H9 (cell line): ENCODE data around the gene MPZL1. TPM values are rescaled to one million over a fixed set of nuclear protein-coding genes. Genes with fewer than 3 reads are reported as not detected.

Source experiments
- DNase-seq: peaks from one replicate; pipeline ENCODE4 v3.0.0-alpha.2; 2017
- H2AFZ ChIP-seq: one replicate; pipeline ENCODE4 v1.6.1; 2013; ENCODE audit warnings: mild to moderate bottlenecking, low read length, control low read depth, moderate library complexity
- H2AK5ac ChIP-seq: 2 replicates; pipeline ENCODE4 v1.6.1; 2013; ENCODE audit warnings: low read length, control low read depth, mixed read lengths; ENCODE audit not compliant: insufficient read length
- H2BK120ac ChIP-seq: one replicate; pipeline ENCODE4 v1.6.1; 2013; ENCODE audit warnings: low read depth, mild to moderate bottlenecking, low read length, control low read depth, inconsistent platforms; ENCODE audit not compliant: poor library complexity, severe bottlenecking
- H2BK12ac ChIP-seq: 2 replicates; pipeline ENCODE4 v1.6.1; 2013; ENCODE audit warnings: low read length, control low read depth, mixed read lengths, low read depth; ENCODE audit not compliant: insufficient read length
- H2BK15ac ChIP-seq: 2 replicates; pipeline ENCODE4 v1.6.1; 2013; ENCODE audit warnings: low read depth, low read length, control low read depth
- H2BK20ac ChIP-seq: one replicate; pipeline ENCODE4 v1.6.1; 2013; ENCODE audit warnings: low read depth, mild to moderate bottlenecking, low read length, control low read depth, inconsistent platforms; ENCODE audit not compliant: poor library complexity, severe bottlenecking
- H2BK5ac ChIP-seq: 2 replicates; pipeline ENCODE4 v1.6.1; 2013; ENCODE audit warnings: low read length, control low read depth, mixed read lengths; ENCODE audit not compliant: insufficient read length
- H3K14ac ChIP-seq: 2 replicates; pipeline ENCODE4 v1.6.1; 2013; ENCODE audit warnings: low read length, control low read depth; ENCODE audit not compliant: insufficient read depth
- H3K18ac ChIP-seq: 2 replicates; pipeline ENCODE4 v1.6.1; 2013; ENCODE audit warnings: low read depth, mild to moderate bottlenecking, mixed read lengths, low read length, control low read depth; ENCODE audit not compliant: insufficient read length
- H3K23ac ChIP-seq: 2 replicates; pipeline ENCODE4 v1.6.1; 2013; ENCODE audit warnings: low read length, control low read depth, mixed read lengths, low read depth; ENCODE audit not compliant: insufficient read length
- H3K23me2 ChIP-seq: 2 replicates; pipeline ENCODE4 v1.6.1; 2013; ENCODE audit warnings: low read depth, mild to moderate bottlenecking, mixed read lengths, low read length, control low read depth; ENCODE audit not compliant: insufficient read length, poor library complexity, severe bottlenecking
- H3K27ac ChIP-seq: 2 replicates; pipeline ENCODE4 v1.5.1; 2013; ENCODE audit warnings: low read length, control low read depth, mixed read lengths, low read depth; ENCODE audit not compliant: insufficient read length
- H3K27me3 ChIP-seq: 2 replicates; pipeline ENCODE4 v1.6.1; 2013; ENCODE audit warnings: low read length, control low read depth, inconsistent platforms; ENCODE audit not compliant: insufficient read depth
- H3K4ac ChIP-seq: 2 replicates; pipeline ENCODE4 v1.6.1; 2013; ENCODE audit warnings: low read depth, mild to moderate bottlenecking, control low read depth, inconsistent platforms, low read length, moderate library complexity
- H3K4me1 ChIP-seq: 2 replicates; pipeline ENCODE4 v1.6.1; 2013; ENCODE audit warnings: low read length, control low read depth, inconsistent platforms; ENCODE audit not compliant: insufficient read depth
- H3K4me2 ChIP-seq: 2 replicates; pipeline ENCODE4 v1.6.1; 2013; ENCODE audit warnings: low read length, control low read depth, mixed read lengths; ENCODE audit not compliant: insufficient read length, insufficient read depth
- H3K56ac ChIP-seq: 2 replicates; pipeline ENCODE4 v1.6.1; 2013; ENCODE audit warnings: low read depth, mild to moderate bottlenecking, mixed read lengths, low read length, control low read depth; ENCODE audit not compliant: insufficient read length
- H3K79me1 ChIP-seq: 2 replicates; pipeline ENCODE4 v1.6.1; 2013; ENCODE audit warnings: low read depth, mild to moderate bottlenecking, moderate library complexity, low read length, control low read depth, inconsistent platforms; ENCODE audit not compliant: insufficient read depth, poor library complexity, severe bottlenecking
- H3K79me2 ChIP-seq: 2 replicates; pipeline ENCODE4 v1.6.1; 2013; ENCODE audit warnings: low read length, control low read depth, inconsistent platforms; ENCODE audit not compliant: insufficient read depth
- H3K9ac ChIP-seq: 2 replicates; pipeline ENCODE4 v1.6.1; 2013; ENCODE audit warnings: low read length, control low read depth, mixed read lengths; ENCODE audit not compliant: insufficient read length; ENCODE audit errors: extremely low read depth
- H3K9me3 ChIP-seq: one replicate; pipeline ENCODE4 v1.6.1; 2013; ENCODE audit warnings: low read depth, low read length, inconsistent platforms; ENCODE audit not compliant: control insufficient read depth
- H3T11ph ChIP-seq: one replicate; pipeline ENCODE4 v1.6.1; 2013; ENCODE audit warnings: mild to moderate bottlenecking, low read length, control low read depth, inconsistent platforms
- H4K20me1 ChIP-seq: one replicate; pipeline ENCODE4 v1.6.1; 2013; ENCODE audit not compliant: control insufficient read depth, insufficient read length, insufficient read depth
- H4K5ac ChIP-seq: 2 replicates; pipeline ENCODE4 v1.6.1; 2013; ENCODE audit warnings: low read depth, mild to moderate bottlenecking, mixed read lengths, low read length, control low read depth; ENCODE audit not compliant: insufficient read length
- H4K8ac ChIP-seq: replicated peaks from 2 replicates; pipeline ENCODE4 v1.6.1; 2013; ENCODE audit warnings: low read length, control low read depth, mixed read lengths, low read depth; ENCODE audit not compliant: insufficient read length
- H4K91ac ChIP-seq: 2 replicates; pipeline ENCODE4 v1.6.1; 2013; ENCODE audit warnings: low read depth, mild to moderate bottlenecking, moderate library complexity, mixed read lengths, low read length, control low read depth; ENCODE audit not compliant: insufficient read length
- H3K27ac Mint-ChIP-seq, 3 experiments: 2 replicates in 2 of 3; 3 replicates in 1 of 3; pipeline ENCODE4 v1.8.0; 2020 to 2021; ENCODE audit warnings: mixed read lengths in 3 of 3, mild to moderate bottlenecking in 1 of 3, moderate library complexity in 1 of 3
- H3K27me3 Mint-ChIP-seq: 2 replicates; pipeline ENCODE4 v1.8.0; 2021; ENCODE audit warnings: low read depth, mild to moderate bottlenecking, moderate library complexity, mixed read lengths
- H3K36me3 Mint-ChIP-seq, 3 experiments: 2 replicates in 2 of 3; 3 replicates in 1 of 3; pipeline ENCODE4 v1.8.0; 2020 to 2021; ENCODE audit warnings: low read depth in 3 of 3, mixed read lengths in 3 of 3; ENCODE audit not compliant: insufficient read depth in 1 of 3
- H3K4me1 Mint-ChIP-seq, 2 experiments: 2 replicates each; pipeline ENCODE4 v1.8.0; 2020; ENCODE audit warnings: mixed read lengths in 2 of 2
- H3K4me3 Mint-ChIP-seq, 2 experiments: 2 replicates in 1 of 2; 3 replicates in 1 of 2; pipeline ENCODE4 v1.8.0; 2020 to 2021; ENCODE audit warnings: mild to moderate bottlenecking in 2 of 2, mixed read lengths in 2 of 2, moderate library complexity in 1 of 2
- H3K9me3 Mint-ChIP-seq, 2 experiments: 2 replicates in 1 of 2; 3 replicates in 1 of 2; pipeline ENCODE4 v1.8.0; 2020; ENCODE audit warnings: mild to moderate bottlenecking in 2 of 2, mixed read lengths in 2 of 2, moderate library complexity in 1 of 2
- total RNA-seq: library from RNA; stranded (reverse); gene quantifications from 2 replicates; pipeline ENCODE4 v1.2.1, GENCODE V29; 2021
- TF ChIP-seq, protein P1 (sequence below): fragments of 200-600 bp; sonication (generic); conservative IDR thresholded peaks from 3 replicates; pipeline ENCODE4 v1.8.0; 2021; ENCODE audit warnings: antibody characterized with exemption, mild to moderate bottlenecking

The MPZL1 gene
- total RNA-seq, 1 experiment from 2014 or later = 60.7 TPM

DNA sequence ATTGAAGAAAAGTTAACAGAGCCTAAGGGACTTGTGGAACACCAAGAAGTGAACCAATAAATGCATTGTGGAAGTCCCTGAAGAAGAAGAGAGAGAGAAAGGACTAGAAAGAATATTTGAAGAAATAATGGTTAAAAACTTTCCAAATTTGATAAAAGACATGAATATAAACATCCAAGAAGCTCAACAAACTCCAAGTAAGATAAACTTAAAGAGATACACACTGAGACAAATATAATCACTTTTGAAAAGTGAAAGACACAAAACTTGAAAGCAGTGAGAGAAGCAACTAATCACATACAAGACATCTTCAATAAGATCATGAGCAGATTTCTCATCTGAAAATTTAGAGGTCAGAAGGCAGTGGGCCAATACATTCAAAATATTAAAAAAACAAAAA is 91.2 kb downstream of the MPZL1 start:
- H3K36me3 Mint-ChIP-seq = peaks cover 1 to 22% (median 3%) of the 10 kb centered on the region in 3 experiments; a peak in 6 of 7 replicates

More for the DNA sequence above, 91.2 kb downstream of the MPZL1 start:
- TF ChIP-seq, protein P1, sequence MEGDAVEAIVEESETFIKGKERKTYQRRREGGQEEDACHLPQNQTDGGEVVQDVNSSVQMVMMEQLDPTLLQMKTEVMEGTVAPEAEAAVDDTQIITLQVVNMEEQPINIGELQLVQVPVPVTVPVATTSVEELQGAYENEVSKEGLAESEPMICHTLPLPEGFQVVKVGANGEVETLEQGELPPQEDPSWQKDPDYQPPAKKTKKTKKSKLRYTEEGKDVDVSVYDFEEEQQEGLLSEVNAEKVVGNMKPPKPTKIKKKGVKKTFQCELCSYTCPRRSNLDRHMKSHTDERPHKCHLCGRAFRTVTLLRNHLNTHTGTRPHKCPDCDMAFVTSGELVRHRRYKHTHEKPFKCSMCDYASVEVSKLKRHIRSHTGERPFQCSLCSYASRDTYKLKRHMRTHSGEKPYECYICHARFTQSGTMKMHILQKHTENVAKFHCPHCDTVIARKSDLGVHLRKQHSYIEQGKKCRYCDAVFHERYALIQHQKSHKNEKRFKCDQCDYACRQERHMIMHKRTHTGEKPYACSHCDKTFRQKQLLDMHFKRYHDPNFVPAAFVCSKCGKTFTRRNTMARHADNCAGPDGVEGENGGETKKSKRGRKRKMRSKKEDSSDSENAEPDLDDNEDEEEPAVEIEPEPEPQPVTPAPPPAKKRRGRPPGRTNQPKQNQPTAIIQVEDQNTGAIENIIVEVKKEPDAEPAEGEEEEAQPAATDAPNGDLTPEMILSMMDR = no peak
- DNase-seq = no peak
- Histone ChIP-seq H4K91ac (no peak overlapping the region), H3K9ac (no peak overlapping the region), H4K20me1 (no peaks in the 10 kb centered on the region), H3K27me3 (no peaks in the 10 kb centered on the region), H3K79me1 (no peaks in the 10 kb centered on the region), H3K23me2 (no peaks in the 10 kb centered on the region), H3K79me2 (no peaks in the 10 kb centered on the region), H3K18ac (no peak overlapping the region), H3T11ph (no peak overlapping the region), H4K8ac (no peak overlapping the region), H3K56ac (no peak overlapping the region), H2BK15ac (no peak overlapping the region), H3K4me1 (no peaks in the 10 kb centered on the region), H2AFZ (no peak overlapping the region), H2BK12ac (no peak overlapping the region), H2BK5ac (no peak overlapping the region), H3K4me2 (no peak overlapping the region), H3K14ac (no peak overlapping the region), H4K5ac (no peak overlapping the region), H2BK20ac (no peak overlapping the region), H3K9me3 (no peaks in the 10 kb centered on the region), H2BK120ac (no peak overlapping the region), H3K4ac (no peak overlapping the region), H3K23ac (no peak overlapping the region), H2AK5ac (no peak overlapping the region), H3K27ac (no peak overlapping the region)
- H3K4me3 Mint-ChIP-seq = no peak overlapping the region
- no peak overlapping the region for H3K27ac Mint-ChIP-seq
- H3K27me3 Mint-ChIP-seq = no peaks in the 10 kb centered on the region; the same call in 1 of the 2 replicates
- peaks cover 21 to 24% of the 10 kb centered on the region in 2 experiments for H3K9me3 Mint-ChIP-seq
- H3K4me1 Mint-ChIP-seq = no peaks in the 10 kb centered on the region
